Right hindlimb (tissue), 1 donor: ENCODE data around the gene SH2D6.

ENCODE experiments used
- DNase-seq: peaks from one replicate; pipeline ENCODE4 v3.0.0-alpha.2; 2018

The SH2D6 gene

GRCh38 chr2:85441864-85442263, 23.4 kb downstream of the SH2D6 start:
- DNase-seq, result no peak

GRCh38 chr2:85444629-85445172, 26.2 kb downstream of the SH2D6 start:
- DNase-seq, result no peak

DNA sequence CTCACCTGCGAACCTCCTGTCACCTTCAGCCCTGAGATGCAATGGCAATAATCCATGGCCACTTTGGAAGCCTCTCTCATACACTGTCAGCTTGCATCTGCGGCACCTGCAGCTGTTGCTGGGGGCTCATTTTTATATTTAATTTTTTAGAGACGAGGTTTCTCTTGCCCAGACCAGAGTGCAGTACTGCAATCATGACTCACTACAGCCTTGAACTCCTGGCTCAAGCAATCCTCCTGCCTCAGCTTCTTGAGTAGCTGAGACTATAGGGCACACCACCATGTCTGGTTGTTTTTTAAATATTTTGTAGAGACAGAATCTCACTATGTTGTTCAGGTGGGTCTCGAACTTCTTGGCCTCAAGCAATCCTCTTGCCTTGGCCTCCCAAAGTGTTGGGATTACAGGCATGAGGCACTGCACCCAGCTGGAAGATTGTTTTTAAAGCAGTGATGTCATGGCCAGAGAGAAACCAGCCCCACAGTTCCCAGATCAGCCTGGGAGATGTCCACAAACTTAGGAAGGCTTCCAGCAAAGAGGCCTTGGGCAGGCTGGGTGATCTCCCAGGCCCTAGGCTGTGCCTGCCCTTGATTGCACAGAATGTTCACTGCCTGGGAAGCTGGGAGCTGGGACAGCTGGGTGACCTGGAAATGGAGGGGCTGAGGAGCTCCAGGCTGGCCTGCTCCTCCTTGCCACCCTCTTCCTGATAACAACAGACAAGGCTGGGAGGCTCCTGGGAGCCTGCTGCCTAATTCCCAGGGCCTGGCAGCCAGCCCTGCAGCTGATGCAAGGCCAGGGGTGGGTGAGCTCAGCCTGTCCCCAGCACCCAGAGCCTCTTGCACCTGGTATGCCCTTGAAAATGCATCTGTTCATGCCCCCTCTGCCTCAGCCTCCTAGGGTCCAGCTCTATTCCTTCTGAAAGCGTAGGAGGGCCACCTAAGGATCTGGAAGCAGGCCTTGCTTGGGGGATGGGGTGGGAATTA, 27.1 kb downstream of the SH2D6 start:
- DNase-seq, result no peak

DNA sequence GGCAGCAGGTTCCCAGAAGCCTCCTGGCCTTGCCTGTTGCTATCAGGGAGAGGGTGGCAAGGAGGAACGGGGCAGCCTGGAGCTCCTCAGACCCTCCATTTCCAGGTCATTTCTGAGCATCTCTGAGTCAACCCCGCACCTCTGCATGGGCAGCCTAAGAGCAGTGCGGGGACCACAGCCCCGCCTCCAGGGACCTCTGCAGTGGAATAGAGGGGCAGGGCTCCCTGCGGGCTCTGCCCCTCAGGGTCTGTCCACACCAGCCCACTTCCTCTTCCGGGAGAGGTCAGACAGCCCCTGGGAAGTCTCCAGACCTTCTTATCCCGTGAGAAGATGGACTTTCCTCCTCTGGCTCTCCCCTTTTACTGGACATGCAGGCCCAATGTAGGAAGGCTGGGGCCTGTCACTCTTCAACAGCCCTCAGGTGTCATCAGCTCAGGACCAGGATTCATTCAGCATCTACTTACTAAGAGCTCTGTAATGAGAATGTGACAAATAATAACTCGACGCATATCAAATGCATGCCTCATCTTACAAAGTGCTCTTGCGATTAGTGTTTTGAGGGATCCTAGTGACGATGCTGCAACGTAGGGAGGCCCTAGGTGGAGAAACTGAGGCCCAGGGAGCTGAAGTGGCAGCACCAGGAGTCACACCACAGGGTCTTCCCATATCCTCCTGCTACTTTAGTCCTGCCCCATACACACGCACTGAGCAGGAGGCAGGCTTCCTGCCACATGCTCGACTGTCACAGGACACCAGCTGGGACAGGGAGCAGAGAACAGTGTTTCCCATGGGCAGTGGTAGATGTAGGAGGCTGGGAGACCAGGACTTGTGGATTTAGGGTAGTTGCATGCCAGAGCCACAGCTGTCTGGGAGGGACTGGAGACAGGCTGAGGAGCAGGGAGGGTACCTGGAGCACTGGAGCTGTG, 28.0 kb downstream of the SH2D6 start:
- DNase-seq, result no peak

DNA sequence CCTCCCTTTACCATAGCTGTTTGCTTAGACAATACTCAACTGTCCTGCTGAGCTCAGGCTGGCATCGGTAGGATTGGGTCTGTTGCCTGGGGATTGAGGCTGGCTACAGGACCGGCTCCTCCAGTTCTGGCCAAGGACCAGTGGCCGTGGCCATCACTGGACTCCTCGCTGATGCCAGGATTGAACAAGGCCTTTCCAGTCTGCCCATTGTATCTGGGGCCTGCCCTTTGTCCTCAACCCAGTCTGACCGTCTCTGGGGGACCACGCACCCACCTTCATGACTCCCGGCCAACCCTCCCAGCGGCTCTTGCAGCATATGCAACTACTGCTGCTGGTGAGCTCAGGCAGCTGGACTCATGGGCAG, 28.7 kb downstream of the SH2D6 start:
- no peak for DNase-seq

DNA sequence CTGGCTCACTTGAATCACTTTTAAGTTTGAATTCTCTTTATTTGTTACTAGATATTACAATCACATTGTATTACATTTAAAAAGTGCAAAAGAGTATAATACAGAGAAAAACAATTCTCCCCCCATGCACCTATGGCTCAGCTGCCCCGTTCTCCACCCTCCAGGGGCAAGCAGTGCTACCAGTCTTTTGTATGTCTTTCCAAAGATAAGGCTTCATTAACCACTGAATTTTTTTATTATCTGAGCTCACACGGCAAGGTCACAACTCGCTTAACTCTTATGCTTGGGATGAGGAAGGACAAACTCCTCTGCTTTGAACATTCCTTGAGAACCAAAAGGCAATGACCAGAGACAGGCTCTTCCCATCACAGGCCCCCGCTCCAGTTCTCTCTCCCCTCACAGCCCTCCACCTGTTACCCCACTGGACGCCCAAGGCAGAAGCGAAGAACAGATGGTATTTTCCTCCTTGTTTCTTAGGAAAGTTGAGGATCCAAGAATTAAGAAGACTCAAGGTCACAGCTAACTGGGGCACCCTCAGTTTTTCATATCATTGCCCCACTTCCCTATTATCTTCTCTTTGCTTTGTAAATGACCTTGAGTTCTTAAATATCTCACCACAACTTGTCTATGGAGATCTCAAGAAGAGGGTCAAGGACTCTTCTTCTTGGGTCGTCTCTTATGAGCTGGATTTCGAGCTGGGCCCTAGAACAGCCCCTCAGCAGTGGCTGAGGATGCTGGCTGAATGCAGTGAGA, 30.1 kb downstream of the SH2D6 start:
- DNase-seq, result no peak

GRCh38 chr2:85449214-85449588, 30.7 kb downstream of the SH2D6 start:
- DNase-seq, result no peak

GRCh38 chr2:85452237-85452636, 33.7 kb downstream of the SH2D6 start:
- no peak for DNase-seq

GRCh38 chr2:85453571-85453970, 35.1 kb downstream of the SH2D6 start:
- DNase-seq, result no peak

DNA sequence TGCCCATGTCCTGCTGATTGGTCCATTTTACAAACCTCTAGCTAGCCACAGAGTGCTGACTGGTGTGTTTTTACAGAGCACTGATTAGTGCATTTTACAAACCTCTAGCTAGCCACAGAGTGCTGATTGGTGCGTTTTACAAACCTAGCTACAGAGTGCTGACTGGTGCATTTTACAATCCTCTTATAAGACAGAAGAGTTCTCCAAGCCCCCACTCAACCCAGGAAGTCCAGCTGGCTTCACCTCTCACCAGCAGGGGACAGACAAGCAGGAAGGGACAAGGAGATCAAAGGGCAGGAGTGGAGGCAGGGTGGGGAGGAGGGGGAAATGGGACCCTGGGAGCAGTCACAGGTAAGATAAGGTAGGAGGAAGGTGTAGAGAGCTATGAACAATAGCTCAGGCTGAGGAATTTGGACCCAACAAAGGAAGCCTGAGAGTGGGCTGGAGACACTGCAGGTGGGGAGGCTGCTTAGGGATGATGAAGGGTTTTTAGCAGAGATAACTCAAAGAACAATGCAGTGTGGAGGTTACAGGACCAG, 37.1 kb downstream of the SH2D6 start:
- DNase-seq, result no peak

GRCh38 chr2:85457043-85457442, 38.5 kb downstream of the SH2D6 start:
- DNase-seq, result no peak

GRCh38 chr2:85457877-85458316, 39.4 kb downstream of the SH2D6 start:
- no peak for DNase-seq

DNA sequence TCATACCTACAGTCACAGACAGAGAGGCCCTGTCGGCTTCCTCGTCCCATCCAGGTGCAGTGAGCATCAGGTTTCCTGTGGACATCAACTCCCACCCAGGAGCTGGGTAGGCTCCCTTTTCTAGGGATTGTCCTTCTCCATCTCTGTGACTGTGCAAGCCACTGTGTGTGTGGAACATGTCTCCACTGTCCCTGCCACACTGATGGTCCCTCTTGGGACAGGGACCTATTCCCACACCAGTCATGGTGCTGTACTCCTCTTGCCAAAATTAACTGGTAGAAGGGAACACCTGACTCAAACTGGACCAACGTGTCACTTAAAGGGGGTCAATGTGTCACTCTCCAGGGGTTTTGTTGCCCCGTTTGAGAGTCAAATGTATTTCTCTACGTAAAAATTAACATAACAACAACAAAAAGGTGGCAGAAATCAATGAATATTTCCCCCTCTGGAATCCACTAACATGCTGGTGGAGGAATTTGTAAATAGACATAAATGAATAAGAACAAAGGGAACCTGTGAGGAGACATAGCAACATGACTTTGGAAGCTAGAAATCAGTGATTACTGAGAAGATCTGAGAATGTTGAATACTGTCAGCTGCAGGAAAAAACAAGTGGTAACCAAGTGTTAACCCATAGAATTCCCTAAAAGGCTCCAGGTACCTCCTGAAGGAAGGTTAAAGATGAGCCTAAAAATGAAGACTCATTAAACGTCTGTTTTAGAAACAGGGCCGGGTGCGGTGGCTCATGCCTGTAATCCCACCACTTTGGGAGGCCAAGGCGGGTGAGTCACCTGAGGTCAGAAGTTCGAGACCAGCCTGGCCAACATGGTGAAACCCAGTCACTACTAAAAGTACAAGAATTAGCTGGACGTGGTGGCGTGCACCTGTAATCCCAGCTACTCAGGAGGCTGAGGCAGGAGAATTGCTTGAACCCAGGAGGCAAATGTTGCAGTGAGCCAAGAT, 40.4 kb downstream of the SH2D6 start:
- DNase-seq, result no peak

- no peak for DNase-seq
These were observed 41.3 kb downstream of the SH2D6 start for GRCh38 chr2:85459771-85460170.

DNA sequence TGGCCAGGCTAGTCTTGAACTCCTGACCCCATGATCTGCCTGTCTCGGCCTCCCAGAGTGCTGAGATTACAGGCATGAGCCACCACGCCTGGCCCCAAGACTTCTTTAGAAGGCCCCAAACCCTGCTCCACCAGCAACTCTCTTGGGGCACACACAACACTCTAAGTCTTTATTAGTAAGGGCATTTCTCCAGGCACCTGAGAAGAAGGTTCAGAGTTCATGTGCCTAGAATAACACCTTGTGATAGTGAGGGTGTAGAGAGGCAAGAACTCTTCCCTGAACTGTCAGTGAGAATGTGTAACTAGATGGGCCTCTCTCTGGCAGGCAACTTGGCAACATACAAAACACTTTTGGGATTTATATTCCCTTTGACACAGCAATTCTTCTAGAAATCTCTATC, 43.8 kb downstream of the SH2D6 start:
- DNase-seq, result no peak

DNA sequence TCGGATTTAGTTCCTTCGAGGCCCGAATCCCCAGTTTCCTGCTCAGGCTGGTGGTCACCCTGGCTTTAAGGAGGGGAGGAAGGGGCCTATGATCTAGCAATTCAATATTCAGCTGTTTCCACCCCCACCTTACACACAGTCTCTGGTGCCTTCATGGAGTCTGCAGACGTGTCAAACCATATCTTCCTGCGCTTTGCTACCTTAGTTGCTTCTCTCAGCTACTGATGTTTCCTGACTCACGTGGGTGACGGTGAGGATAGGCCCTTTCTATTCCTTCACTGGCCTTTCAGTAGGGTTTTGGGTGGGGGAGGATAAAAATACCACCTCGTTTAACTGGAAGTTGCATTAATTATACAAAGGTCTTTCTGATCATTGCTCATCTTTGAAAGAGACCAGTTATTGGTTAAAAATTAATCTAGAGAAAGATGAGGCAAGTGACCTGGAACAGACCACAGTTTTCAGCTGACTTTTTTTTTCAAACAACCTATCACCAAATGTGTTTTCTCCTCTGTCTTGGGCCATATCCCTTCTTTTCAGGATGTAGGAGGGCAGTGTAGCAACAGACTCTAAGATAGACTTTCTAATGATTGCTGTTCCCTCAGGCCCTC, 49.7 kb downstream of the SH2D6 start:
- no peak for DNase-seq

DNA sequence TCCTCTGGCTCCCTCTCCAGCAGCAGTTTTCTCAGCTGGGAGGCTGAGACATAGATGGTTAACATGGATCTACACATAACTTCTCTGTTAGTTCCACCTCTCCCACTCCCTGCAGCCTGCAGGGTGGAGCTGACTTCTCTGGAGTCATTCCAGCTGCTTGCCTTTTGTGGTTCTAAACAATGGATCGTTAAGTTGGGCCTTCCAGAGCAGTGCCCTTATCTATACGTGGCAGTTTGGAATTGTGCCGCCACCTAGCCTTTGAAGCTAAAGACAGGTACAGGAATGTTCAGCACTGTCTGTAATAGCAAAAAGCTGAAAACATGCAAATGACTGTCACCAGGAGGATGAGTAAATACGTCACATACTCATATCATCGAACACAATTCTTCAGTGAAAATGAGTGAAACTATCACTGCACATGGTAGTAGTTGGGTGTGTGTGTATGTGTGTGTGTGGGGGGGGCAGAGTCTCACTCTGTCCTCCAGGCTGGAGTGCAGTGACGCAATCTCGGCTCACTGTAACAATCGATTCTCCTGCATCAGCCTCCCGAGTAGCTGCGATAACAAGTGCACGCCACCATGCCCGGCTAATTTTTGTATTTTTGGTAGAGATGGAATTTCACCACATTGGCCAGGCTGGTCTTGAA, 50.3 kb downstream of the SH2D6 start:
- no peak for DNase-seq

GRCh38 chr2:85470850-85471800, 52.6 kb downstream of the SH2D6 start:
- no peak for DNase-seq

- DNase-seq, result no peak
These were observed 53.7 kb downstream of the SH2D6 start for GRCh38 chr2:85472261-85472660.
